K562 (cell line): ENCODE results near the gene PBX2. TPM values are rescaled to one million over a fixed set of nuclear protein-coding genes. Genes with fewer than 3 reads are reported as not detected.

ENCODE experiments used
- DDX20 ChIP-seq: fragments of 450-650 bp; IDR thresholded peaks from 2 replicates; pipeline ENCODE4 v1.6.1; 2016; ENCODE audit warnings: missing genetic modification characterization, low read depth, mild to moderate bottlenecking, missing compliant biosample characterization, moderate library complexity
- HDAC1 ChIP-seq, 2 experiments: fragments of 450-650 bp; IDR thresholded peaks; 2 replicates each; pipeline ENCODE4 v1.6.1; 2016 to 2017; ENCODE audit warnings: inconsistent platforms in 1 of 2, mild to moderate bottlenecking in 1 of 2, moderate library complexity in 1 of 2
- HDAC6 ChIP-seq: IDR thresholded peaks from 2 replicates; pipeline ENCODE4 v1.6.1; 2012; ENCODE audit warnings: low read depth, mild to moderate bottlenecking, control low read depth, inconsistent platforms, low read length, moderate library complexity
- HDGF ChIP-seq: fragments of 450-650 bp; IDR thresholded peaks from 2 replicates; pipeline ENCODE4 v1.6.1; 2016
- HLTF ChIP-seq: fragments of 450-650 bp; IDR thresholded peaks from 2 replicates; pipeline ENCODE4 v1.6.1; 2016
- HSF4 ChIP-seq: fragments of 250-450 bp; sonication (Bioruptor Pico); IDR thresholded peaks from 2 replicates; pipeline ENCODE4 v2.1.2; 2022; ENCODE audit warnings: mild to moderate bottlenecking, moderate library complexity, borderline replicate concordance
- KHSRP ChIP-seq: fragments of 450-650 bp; IDR thresholded peaks from 2 replicates; pipeline ENCODE4 v1.6.1; 2017
- MYBL2 ChIP-seq, 2 experiments: fragments of 450-650 bp in 1 of 2; sonication (generic) in 1 of 2; formaldehyde crosslinking in 1 of 2; IDR thresholded peaks; 2 replicates each; pipeline versions ENCODE4 v1.6.1 to v1.8.1; 2017 to 2022; ENCODE audit warnings: borderline replicate concordance in 1 of 2, inconsistent platforms in 1 of 2, low read depth in 1 of 2, mild to moderate bottlenecking in 1 of 2, missing genetic modification reagents in 1 of 2, moderate library complexity in 1 of 2
- NONO ChIP-seq, 2 experiments: fragments of 200-400 bp in 1 of 2; fragments of 450-650 bp in 1 of 2; formaldehyde crosslinking in 1 of 2; IDR thresholded peaks; 2 replicates each; pipeline ENCODE4 v1.6.1; 2017; ENCODE audit warnings: low read depth in 2 of 2, mild to moderate bottlenecking in 2 of 2, moderate library complexity in 2 of 2, low read length in 1 of 2
- PML ChIP-seq: IDR thresholded peaks from 2 replicates; pipeline ENCODE4 v1.6.1; 2012; ENCODE audit warnings: low read length, inconsistent platforms
- RCOR1 ChIP-seq, 2 experiments: IDR thresholded peaks; 2 replicates each; pipeline ENCODE4 v1.6.1; 2012; ENCODE audit warnings: low read depth in 2 of 2, low read length in 2 of 2, borderline replicate concordance in 1 of 2, improper control_type of control experiment in 1 of 2
- ZNF324 ChIP-seq: fragments of 250-450 bp; sonication (Bioruptor Pico); IDR thresholded peaks from 2 replicates; pipeline ENCODE4 v1.4.0; 2020; ENCODE audit warnings: mild to moderate bottlenecking
- polyA plus RNA-seq, 8 experiments: library from polyadenylated mRNA; depleted of rRNA in 4 of 8; stranded (reverse) in 5 of 8; unstranded in 3 of 8; fragments of >200 nt; fragmentation: Nextera tagmentation in 2 of 8; fragmentation: Illumina TruSeq in 1 of 8; extraction: Ambion mirVana in 2 of 8; extraction: Trizol in 1 of 8; gene quantifications; 2 replicates each; pipeline versions ENCODE4 v1.2.1 to v1.2.3, GENCODE V29; 2011 to 2014; ENCODE audit warnings: inconsistent platforms in 1 of 8, missing spikeins in 1 of 8
- total RNA-seq, 7 experiments: library from RNA; depleted of rRNA in 6 of 7; stranded (reverse); fragments of >200 nt in 6 of 7; fragmentation: Illumina TruSeq in 2 of 7; extraction: Trizol in 2 of 7; gene quantifications; 2 replicates each; pipeline versions ENCODE4 v1.2.1 to v1.2.3, GENCODE V29; 2011 to 2021; ENCODE audit warnings: low replicate concordance in 1 of 7
- TF ChIP-seq, protein P1 (sequence below): fragments of 450-650 bp; IDR thresholded peaks from 2 replicates; pipeline ENCODE4 v1.6.1; 2016; ENCODE audit warnings: missing biosample characterization, missing genetic modification characterization
- TF ChIP-seq, protein P2 (sequence below): IDR thresholded peaks from 2 replicates; pipeline ENCODE4 v1.6.1; 2011; ENCODE audit warnings: borderline replicate concordance, low read depth, mild to moderate bottlenecking, moderate library complexity, low read length; ENCODE audit not compliant: insufficient read depth, poor library complexity, severe bottlenecking
- TF ChIP-seq, protein P3 (sequence below): fragments of 450-650 bp; formaldehyde crosslinking; IDR thresholded peaks from 2 replicates; pipeline ENCODE4 v1.4.0; 2020; ENCODE audit warnings: mild to moderate bottlenecking, mixed read lengths
- TF ChIP-seq, protein P4 (sequence below): fragments of 250-450 bp; sonication (Bioruptor Pico); IDR thresholded peaks from 2 replicates; pipeline ENCODE4 v1.5.0; 2021; ENCODE audit warnings: mild to moderate bottlenecking, borderline replicate concordance
- TF ChIP-seq, protein P5 (sequence below): sonication (generic); formaldehyde crosslinking; IDR thresholded peaks from 2 replicates; pipeline ENCODE4 v1.8.1; 2023; ENCODE audit warnings: mild to moderate bottlenecking, missing genetic modification reagents

PBX2 gene
- total and polyA plus RNA-seq, 9 of the 15 experiments (the other 6 are each of a cell fraction or from before 2014, with no cell fraction given) = 1.9 to 134 (median 62.5) TPM

DNA sequence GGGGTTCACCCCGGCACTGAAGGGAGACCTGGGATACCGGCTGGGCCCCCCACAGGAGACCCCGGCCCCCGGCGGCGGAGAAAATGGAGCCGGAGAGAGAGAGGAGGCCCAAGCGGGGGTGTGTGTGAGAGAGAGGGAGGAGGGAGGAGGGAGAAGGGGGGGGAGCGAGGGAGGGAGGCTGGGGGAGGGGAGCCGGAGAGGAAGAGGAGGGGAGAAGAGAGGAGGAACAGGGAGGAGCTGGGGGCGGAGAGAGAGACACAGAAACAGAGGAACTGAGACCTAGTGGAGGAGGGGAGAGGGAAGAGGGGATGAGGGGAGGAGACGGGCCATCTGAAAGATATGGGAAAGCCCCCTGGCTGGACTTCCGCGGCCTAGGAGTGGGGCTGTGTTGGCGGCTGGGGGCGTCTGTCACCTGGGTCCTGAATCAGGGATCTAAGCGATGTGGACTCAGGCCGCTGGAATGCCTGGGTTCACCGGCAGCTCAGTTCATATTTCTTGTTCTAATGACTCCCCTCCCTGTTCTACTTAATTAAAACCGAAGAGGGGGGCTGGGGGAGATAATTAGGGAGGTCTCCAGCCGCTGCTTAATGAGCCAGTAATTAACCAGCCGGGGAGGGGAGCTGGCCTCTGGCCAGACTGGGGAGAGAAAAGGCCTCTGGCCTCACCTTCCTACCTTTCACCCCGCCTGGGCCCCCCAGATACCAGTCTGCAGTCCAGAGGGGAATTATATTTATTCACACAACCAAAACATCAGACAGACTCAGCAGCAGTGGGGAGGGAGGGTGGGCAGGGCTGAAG lies at the start of gene PBX2 (continued):
- TF ChIP-seq, protein P1, sequence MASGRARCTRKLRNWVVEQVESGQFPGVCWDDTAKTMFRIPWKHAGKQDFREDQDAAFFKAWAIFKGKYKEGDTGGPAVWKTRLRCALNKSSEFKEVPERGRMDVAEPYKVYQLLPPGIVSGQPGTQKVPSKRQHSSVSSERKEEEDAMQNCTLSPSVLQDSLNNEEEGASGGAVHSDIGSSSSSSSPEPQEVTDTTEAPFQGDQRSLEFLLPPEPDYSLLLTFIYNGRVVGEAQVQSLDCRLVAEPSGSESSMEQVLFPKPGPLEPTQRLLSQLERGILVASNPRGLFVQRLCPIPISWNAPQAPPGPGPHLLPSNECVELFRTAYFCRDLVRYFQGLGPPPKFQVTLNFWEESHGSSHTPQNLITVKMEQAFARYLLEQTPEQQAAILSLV (tag) = no peak
- TF ChIP-seq, protein P2, sequence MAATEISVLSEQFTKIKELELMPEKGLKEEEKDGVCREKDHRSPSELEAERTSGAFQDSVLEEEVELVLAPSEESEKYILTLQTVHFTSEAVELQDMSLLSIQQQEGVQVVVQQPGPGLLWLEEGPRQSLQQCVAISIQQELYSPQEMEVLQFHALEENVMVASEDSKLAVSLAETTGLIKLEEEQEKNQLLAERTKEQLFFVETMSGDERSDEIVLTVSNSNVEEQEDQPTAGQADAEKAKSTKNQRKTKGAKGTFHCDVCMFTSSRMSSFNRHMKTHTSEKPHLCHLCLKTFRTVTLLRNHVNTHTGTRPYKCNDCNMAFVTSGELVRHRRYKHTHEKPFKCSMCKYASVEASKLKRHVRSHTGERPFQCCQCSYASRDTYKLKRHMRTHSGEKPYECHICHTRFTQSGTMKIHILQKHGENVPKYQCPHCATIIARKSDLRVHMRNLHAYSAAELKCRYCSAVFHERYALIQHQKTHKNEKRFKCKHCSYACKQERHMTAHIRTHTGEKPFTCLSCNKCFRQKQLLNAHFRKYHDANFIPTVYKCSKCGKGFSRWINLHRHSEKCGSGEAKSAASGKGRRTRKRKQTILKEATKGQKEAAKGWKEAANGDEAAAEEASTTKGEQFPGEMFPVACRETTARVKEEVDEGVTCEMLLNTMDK = peak; percentile 14
- TF ChIP-seq, protein P3, sequence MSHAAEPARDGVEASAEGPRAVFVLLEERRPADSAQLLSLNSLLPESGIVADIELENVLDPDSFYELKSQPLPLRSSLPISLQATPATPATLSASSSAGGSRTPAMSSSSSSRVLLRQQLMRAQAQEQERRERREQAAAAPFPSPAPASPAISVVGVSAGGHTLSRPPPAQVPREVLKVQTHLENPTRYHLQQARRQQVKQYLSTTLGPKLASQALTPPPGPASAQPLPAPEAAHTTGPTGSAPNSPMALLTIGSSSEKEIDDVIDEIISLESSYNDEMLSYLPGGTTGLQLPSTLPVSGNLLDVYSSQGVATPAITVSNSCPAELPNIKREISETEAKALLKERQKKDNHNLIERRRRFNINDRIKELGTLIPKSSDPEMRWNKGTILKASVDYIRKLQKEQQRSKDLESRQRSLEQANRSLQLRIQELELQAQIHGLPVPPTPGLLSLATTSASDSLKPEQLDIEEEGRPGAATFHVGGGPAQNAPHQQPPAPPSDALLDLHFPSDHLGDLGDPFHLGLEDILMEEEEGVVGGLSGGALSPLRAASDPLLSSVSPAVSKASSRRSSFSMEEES = no peak
- no peak for TF ChIP-seq MYBL2 (IDR thresholded peaks at IDR 0.05; ENCODE audit: low read depth)
- TF ChIP-seq MYBL2 (CRISPR knock-in tag; IDR thresholded peaks at IDR 0.05; ENCODE audit: borderline replicate concordance) = no peak
- TF ChIP-seq, protein P4, sequence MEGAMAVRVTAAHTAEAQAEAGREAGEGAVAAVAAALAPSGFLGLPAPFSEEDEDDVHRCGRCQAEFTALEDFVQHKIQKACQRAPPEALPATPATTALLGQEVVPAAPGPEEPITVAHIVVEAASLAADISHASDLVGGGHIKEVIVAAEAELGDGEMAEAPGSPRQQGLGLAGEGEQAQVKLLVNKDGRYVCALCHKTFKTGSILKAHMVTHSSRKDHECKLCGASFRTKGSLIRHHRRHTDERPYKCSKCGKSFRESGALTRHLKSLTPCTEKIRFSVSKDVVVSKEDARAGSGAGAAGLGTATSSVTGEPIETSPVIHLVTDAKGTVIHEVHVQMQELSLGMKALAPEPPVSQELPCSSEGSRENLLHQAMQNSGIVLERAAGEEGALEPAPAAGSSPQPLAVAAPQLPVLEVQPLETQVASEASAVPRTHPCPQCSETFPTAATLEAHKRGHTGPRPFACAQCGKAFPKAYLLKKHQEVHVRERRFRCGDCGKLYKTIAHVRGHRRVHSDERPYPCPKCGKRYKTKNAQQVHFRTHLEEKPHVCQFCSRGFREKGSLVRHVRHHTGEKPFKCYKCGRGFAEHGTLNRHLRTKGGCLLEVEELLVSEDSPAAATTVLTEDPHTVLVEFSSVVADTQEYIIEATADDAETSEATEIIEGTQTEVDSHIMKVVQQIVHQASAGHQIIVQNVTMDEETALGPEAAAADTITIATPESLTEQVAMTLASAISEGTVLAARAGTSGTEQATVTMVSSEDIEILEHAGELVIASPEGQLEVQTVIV (CRISPR knock-in tag) = no peak
- TF ChIP-seq PML = no peak
- 0 out of 4 replicates have a peak, but pooled peaks of 1 of the 2 experiments have one; percentile 28 for TF ChIP-seq NONO (IDR thresholded peaks at IDR 0.05; ENCODE audit: low read depth in 2 of 2, low read length in 1 of 2)
- TF ChIP-seq, protein P5, sequence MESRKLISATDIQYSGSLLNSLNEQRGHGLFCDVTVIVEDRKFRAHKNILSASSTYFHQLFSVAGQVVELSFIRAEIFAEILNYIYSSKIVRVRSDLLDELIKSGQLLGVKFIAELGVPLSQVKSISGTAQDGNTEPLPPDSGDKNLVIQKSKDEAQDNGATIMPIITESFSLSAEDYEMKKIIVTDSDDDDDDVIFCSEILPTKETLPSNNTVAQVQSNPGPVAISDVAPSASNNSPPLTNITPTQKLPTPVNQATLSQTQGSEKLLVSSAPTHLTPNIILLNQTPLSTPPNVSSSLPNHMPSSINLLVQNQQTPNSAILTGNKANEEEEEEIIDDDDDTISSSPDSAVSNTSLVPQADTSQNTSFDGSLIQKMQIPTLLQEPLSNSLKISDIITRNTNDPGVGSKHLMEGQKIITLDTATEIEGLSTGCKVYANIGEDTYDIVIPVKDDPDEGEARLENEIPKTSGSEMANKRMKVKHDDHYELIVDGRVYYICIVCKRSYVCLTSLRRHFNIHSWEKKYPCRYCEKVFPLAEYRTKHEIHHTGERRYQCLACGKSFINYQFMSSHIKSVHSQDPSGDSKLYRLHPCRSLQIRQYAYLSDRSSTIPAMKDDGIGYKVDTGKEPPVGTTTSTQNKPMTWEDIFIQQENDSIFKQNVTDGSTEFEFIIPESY (CRISPR knock-in tag) = no peak
- no peak for TF ChIP-seq HSF4 (CRISPR knock-in tag)
- peak; percentile 87; the same call in 1 of the 2 replicates for TF ChIP-seq HLTF
- peak in 1 of 2 experiments; percentile 60; a peak in 1 of 4 replicates for TF ChIP-seq RCOR1 (IDR thresholded peaks at IDR 0.05; ENCODE audit: borderline replicate concordance in 1 of 2, low read depth in 2 of 2, low read length in 2 of 2)
- TF ChIP-seq DDX20 (tag) = no peak
- TF ChIP-seq HDAC6 = no peak
- no peak for TF ChIP-seq HDGF
- no peak for TF ChIP-seq ZNF324 (CRISPR knock-in tag)
- TF ChIP-seq HDAC1 (IDR thresholded peaks at IDR 0.05) = peak in 1 of 2 experiments; percentile 84; a peak in 2 of 4 replicates
- TF ChIP-seq KHSRP = no peak
